PFSK-1 (cell line): ENCODE results near the gene MBD6.

Source experiments
- FOXP2 ChIP-seq: optimal IDR thresholded peaks from 2 replicates; pipeline ENCODE3; 2011; ENCODE audit warnings: borderline replicate concordance, control low read depth, inconsistent platforms; ENCODE audit not compliant: insufficient read depth; ENCODE audit errors: extremely low read length, extremely low read depth
- POLR2AphosphoS5 ChIP-seq: IDR thresholded peaks from 2 replicates; pipeline ENCODE4 v1.6.1; 2012; ENCODE audit warnings: low read depth, mild to moderate bottlenecking, control low read depth, low read length, moderate library complexity
- SIN3A ChIP-seq: IDR thresholded peaks from 2 replicates; pipeline ENCODE4 v1.6.1; 2012; ENCODE audit warnings: mild to moderate bottlenecking, low read length, moderate library complexity, borderline replicate concordance; ENCODE audit not compliant: insufficient read depth
- TAF1 ChIP-seq: IDR thresholded peaks from 2 replicates; pipeline ENCODE4 v1.6.1; 2012; ENCODE audit warnings: low read length, control low read depth, borderline replicate concordance; ENCODE audit not compliant: insufficient read depth
- TF ChIP-seq, protein P1 (sequence below), 2 experiments: IDR thresholded peaks; 2 replicates each; pipeline versions ENCODE4 v1.6.1 to v1.8.0; 2011 to 2012; ENCODE audit warnings: low read depth in 2 of 2, low read length in 2 of 2, control low read depth in 1 of 2, inconsistent platforms in 1 of 2, mild to moderate bottlenecking in 1 of 2, moderate library complexity in 1 of 2; ENCODE audit not compliant: insufficient read depth in 1 of 2

The MBD6 gene

DNA sequence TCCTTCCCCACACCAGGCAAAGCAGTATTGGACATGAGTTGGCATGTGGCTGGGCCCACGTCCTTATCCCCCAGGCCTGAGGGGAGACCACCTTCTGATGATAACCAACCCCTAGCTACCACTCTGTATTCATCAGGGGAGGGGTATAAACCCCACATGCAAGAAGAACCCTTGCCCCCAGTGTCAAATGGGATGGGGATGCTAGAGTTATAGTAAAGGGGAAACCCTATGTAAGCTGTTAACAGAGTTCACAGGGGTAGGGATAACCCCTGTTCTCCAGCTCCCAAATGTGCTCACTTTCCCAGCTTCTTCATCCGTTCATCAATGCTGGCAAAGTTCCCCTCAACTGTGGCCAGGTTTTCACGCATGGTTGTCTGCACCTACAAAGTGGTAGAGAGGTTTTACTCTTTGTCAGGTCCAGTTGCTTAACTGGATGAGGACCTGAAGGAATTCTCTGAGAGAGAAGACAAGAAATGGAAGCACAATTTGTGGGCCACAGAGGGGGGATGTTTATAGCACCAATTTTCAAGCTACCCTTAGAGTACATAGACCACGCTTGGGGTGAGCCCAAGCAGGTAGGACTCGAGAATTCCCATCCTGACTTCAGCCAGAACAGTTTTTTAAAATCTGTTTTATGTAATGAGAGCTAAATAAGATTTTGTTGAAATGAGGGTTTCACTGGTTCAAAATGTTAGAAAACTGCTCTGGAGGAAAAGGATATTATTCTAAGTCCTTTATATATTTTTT, 7.9 kb downstream of the MBD6 start:
- no peak for TF ChIP-seq FOXP2
- TF ChIP-seq TAF1: 0 out of 2 replicates have a peak, but pooled peaks have one; percentile 15

GRCh38 chr12:57531836-57532235, 9.2 kb downstream of the MBD6 start:
- TF ChIP-seq POLR2AphosphoS5 (peak; percentile 35), FOXP2 (no peak)

DNA sequence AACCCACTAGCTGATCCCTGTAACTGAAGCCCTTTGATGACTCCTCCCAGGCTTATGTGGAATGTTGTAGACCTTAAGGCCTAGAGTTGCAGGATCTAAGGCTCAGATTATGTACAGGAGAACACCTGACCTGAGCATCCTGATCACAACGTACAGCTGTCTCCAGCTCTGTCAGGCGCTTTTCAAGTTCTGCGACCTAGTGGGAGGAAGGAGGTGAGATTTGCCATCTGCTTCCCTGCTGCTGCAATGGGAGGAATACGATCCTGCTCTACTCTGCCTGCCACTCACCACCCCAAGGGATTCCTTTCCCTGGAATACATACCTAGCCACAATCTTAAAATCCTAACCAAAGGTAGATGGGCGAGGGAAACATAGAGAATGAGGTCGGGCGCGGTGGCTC, 10.5 kb downstream of the MBD6 start:
- TF ChIP-seq POLR2AphosphoS5 (no peak), TAF1 (no peak), FOXP2 (no peak), SIN3A (no peak)
- TF ChIP-seq, protein P1, sequence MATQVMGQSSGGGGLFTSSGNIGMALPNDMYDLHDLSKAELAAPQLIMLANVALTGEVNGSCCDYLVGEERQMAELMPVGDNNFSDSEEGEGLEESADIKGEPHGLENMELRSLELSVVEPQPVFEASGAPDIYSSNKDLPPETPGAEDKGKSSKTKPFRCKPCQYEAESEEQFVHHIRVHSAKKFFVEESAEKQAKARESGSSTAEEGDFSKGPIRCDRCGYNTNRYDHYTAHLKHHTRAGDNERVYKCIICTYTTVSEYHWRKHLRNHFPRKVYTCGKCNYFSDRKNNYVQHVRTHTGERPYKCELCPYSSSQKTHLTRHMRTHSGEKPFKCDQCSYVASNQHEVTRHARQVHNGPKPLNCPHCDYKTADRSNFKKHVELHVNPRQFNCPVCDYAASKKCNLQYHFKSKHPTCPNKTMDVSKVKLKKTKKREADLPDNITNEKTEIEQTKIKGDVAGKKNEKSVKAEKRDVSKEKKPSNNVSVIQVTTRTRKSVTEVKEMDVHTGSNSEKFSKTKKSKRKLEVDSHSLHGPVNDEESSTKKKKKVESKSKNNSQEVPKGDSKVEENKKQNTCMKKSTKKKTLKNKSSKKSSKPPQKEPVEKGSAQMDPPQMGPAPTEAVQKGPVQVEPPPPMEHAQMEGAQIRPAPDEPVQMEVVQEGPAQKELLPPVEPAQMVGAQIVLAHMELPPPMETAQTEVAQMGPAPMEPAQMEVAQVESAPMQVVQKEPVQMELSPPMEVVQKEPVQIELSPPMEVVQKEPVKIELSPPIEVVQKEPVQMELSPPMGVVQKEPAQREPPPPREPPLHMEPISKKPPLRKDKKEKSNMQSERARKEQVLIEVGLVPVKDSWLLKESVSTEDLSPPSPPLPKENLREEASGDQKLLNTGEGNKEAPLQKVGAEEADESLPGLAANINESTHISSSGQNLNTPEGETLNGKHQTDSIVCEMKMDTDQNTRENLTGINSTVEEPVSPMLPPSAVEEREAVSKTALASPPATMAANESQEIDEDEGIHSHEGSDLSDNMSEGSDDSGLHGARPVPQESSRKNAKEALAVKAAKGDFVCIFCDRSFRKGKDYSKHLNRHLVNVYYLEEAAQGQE (IDR thresholded peaks at IDR 0.05; ENCODE audit: insufficient read depth in 1 of 2, low read depth in 2 of 2, low read length in 2 of 2): no peak

GRCh38 chr12:57534250-57534649, 11.6 kb downstream of the MBD6 start:
- TF ChIP-seq FOXP2 (no peak), POLR2AphosphoS5 (no peak), SIN3A (no peak), TAF1 (no peak)
- TF ChIP-seq, protein P1 (IDR thresholded peaks at IDR 0.05; ENCODE audit: insufficient read depth in 1 of 2, low read depth in 2 of 2, low read length in 2 of 2): no peak

DNA sequence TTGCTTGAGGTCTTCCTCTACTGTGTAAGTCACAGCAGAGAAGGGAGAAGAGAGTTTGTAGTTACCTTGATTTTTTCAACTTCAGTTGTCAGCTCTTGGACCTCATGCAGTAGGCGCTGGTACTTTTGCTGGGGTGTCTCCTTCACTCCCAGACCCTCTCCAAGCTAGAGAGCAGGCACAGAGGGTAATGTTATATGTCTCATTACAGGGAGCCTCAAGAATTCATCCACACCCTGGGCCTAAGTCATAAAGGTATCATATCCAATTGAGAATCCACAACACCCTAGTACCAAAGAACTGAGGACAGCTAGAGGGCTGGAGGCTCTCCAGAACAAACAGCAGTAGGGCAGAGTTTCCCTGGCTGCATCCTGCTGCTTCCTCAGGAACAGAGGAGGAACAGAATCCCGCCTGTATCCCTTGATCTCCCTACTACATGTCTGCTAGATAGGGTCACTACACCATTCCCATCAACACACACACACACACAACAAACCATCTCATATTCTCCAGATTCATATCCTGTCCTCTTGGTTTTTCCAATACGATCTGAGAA, 12.4 kb downstream of the MBD6 start:
- TF ChIP-seq TAF1: no peak
- TF ChIP-seq FOXP2: no peak
- TF ChIP-seq POLR2AphosphoS5: no peak

- TF ChIP-seq, protein P1 (IDR thresholded peaks at IDR 0.05; ENCODE audit: insufficient read depth in 1 of 2, low read depth in 2 of 2, low read length in 2 of 2): no peak
- no peak for TF ChIP-seq FOXP2
- no peak for TF ChIP-seq POLR2AphosphoS5
- TF ChIP-seq TAF1: no peak
- no peak for TF ChIP-seq SIN3A
Measured at GRCh38 chr12:57535764-57536596, 13.4 kb downstream of the MBD6 start.
